Activated CD4-positive, alpha-beta T cell treated with anti-CD3 and anti-CD28 coated beads, Interleukin-2, amount 10 ng/mL, durations not matched to agents 7 days and 5 days (primary cell): ENCODE data around the gene EYS. TPM values are rescaled to one million over a fixed set of nuclear protein-coding genes. Genes with fewer than 3 reads are reported as not detected.
"Not testable (repeated sequence)": the region's sequence is repeated elsewhere in the genome, so short reads cannot be mapped to it uniquely, and the experiment has no call there.

Experiments used
- CTCF ChIA-PET: fragments of 350-600 bp; sonication (Branson Sonifier 250); formaldehyde crosslinking; loops from one replicate; lab custom pipeline; 2021; ENCODE audit warnings: antibody characterized with exemption; lab: Charles Lee
- POLR2A ChIA-PET: fragments of 350-600 bp; sonication (Branson Sonifier 250); formaldehyde crosslinking; loops from one replicate; lab custom pipeline; 2021; ENCODE audit warnings: antibody characterized with exemption; lab: Charles Lee
- DNase-seq: peaks from one replicate; pipeline ENCODE4 v3.0.0-alpha.2; 2020
- H3K27ac Mint-ChIP-seq: one replicate; pipeline ENCODE4 v1.8.0; 2021; ENCODE audit warnings: mild to moderate bottlenecking, moderate library complexity, mixed read lengths
- H3K27me3 Mint-ChIP-seq: one replicate; pipeline ENCODE4 v1.8.0; 2021; ENCODE audit warnings: mixed read lengths
- H3K36me3 Mint-ChIP-seq: one replicate; pipeline ENCODE4 v1.8.0; 2021; ENCODE audit warnings: low read depth, mixed read lengths
- H3K4me1 Mint-ChIP-seq: one replicate; pipeline ENCODE4 v1.8.0; 2021; ENCODE audit warnings: mixed read lengths
- H3K4me3 Mint-ChIP-seq: one replicate; pipeline ENCODE4 v1.8.0; 2021; ENCODE audit warnings: mild to moderate bottlenecking, moderate library complexity, mixed read lengths
- H3K9me3 Mint-ChIP-seq: one replicate; pipeline ENCODE4 v1.8.0; 2021; ENCODE audit warnings: mixed read lengths
- total RNA-seq, 2 experiments: library from RNA; stranded (reverse); gene quantifications; one replicate each; pipeline ENCODE4 v1.2.3, GENCODE V29; 2021

EYS gene
- total RNA-seq, 2 experiments from 2014 or later, result not detected

DNA sequence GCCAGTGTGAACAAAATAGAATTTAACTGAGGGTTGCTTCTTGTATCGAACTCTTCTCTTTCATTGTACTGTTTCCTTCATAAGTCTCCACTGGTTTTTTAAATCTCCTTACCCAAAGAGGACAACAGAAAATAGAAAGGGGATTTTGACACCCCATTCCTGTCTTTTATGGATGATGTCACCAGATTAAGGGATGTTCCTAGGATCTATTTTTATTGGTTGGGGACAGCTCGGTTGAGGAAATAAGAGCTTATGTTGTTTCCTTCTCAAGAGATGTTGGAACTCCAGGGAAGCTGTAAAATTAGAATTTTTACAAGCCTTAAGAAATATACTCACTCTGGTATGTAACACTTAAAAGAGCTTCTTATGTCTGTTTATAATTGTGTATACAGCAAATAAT lies 1900.0 kb downstream of the EYS start:
- POLR2A ChIA-PET, result no interaction called here
- no peak for DNase-seq
- Mint-ChIP-seq H3K27me3 (peaks cover 3% of the 10 kb centered on the region), H3K27ac (no peak overlapping the region), H3K4me1 (peaks cover 6% of the 10 kb centered on the region), H3K4me3 (no peak overlapping the region), H3K9me3 (no peaks in the 10 kb centered on the region), H3K36me3 (no peaks in the 10 kb centered on the region)
- CTCF ChIA-PET, result interaction anchor here (1.1 kb wide), 1 partner anchor 484 kb away, joined by 4 read pairs; no protein-coding TSS in a partner anchor

DNA sequence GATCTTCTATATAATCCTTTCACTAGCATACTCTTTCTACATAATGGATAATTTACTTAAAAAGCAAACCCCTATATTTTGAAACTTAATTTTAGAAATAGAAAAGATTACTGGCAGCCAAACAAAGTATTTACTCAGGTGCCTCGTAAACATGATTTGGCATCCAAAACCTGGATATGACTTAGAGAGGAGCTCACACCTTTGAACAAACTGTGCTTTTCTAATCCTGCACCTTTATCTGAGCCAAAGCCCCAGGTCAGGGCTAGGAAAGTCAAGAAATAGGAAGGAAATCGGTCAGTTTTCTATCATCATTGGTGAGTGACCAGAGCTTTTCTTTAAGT lies 1900.5 kb downstream of the EYS start:
- ChIA-PET POLR2A (no interaction called here), CTCF (interaction anchor here (1.1 kb wide), 1 partner anchor 483 kb away, joined by 4 read pairs; no protein-coding TSS in a partner anchor)
- peaks cover 6% of the 10 kb centered on the region for H3K4me1 Mint-ChIP-seq
- H3K9me3 Mint-ChIP-seq, result no peaks in the 10 kb centered on the region
- peaks cover 3% of the 10 kb centered on the region for H3K27me3 Mint-ChIP-seq
- H3K27ac Mint-ChIP-seq, result no peak overlapping the region
- H3K4me3 Mint-ChIP-seq, result no peak overlapping the region
- H3K36me3 Mint-ChIP-seq, result no peaks in the 10 kb centered on the region
- no peak for DNase-seq

DNA sequence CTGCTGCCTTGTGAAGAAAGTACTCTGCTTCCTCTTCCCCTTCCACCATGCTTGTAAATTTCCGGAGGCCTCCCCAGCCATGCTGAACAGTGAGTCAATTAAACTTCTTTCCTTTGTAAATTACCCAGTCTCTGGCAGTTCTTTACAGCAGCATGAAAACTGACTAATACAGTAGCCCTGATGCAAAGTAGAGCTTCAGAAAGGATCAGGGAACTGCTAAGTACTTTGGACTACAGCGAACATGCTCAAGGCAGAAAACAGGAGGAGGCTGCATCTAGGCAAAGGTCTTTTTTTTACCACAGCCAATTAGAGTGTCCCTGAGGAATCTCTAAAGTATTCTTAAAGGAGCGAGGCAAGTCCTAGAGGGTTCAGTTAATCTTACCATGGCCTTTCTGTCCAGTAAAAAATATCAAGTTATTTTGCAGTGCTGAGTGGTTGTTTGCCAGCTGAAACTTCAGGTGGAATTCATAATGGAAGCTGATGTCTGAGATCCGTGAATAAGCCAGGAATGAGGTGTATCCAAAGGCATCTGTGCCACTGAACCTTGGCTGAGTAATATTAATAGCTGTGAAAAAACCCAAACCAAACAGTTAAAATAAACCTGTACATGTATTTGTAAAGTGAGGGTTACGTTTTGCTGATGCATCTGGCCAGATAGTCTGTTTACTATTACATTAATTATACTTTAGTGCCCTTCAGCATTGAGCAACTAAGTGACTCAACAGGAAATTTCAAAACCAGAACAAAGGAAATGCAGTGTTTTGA lies 1901.0 kb downstream of the EYS start:
- H3K27me3 Mint-ChIP-seq, result peaks cover 3% of the 10 kb centered on the region
- H3K27ac Mint-ChIP-seq, result no peak overlapping the region
- no peaks in the 10 kb centered on the region for H3K36me3 Mint-ChIP-seq
- H3K4me1 Mint-ChIP-seq, result peaks cover 6% of the 10 kb centered on the region
- no peak for DNase-seq
- CTCF ChIA-PET, result interaction anchor here (1.1 kb wide), 1 partner anchor 483 kb away, joined by 4 read pairs; no protein-coding TSS in a partner anchor
- POLR2A ChIA-PET, result no interaction called here
- no peak overlapping the region for H3K4me3 Mint-ChIP-seq
- H3K9me3 Mint-ChIP-seq, result no peaks in the 10 kb centered on the region

DNA sequence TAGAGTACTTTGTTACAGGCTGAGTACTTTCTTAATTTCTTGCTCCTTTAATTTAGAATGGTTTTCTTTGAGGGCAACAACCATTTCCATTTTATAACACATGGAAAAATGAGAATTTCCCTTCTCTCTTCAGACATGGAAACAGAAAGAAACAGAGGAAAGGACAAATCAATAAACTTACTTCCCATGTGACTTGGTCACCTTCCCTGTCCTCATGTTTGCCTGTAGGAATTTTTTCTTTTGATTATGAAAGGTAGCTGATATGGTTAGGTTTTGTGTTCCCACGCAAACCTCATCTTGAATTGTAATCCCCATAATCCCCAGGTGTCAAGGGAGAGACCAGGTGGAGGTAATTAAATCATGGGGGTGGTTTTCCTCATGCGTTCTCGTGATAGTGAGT lies 1901.7 kb downstream of the EYS start:
- Mint-ChIP-seq H3K4me3 (no peak overlapping the region), H3K9me3 (no peaks in the 10 kb centered on the region), H3K27ac (no peak overlapping the region), H3K4me1 (peaks cover 6% of the 10 kb centered on the region), H3K27me3 (peaks cover 3% of the 10 kb centered on the region), H3K36me3 (no peaks in the 10 kb centered on the region)
- ChIA-PET POLR2A (no interaction called here), CTCF (no interaction called here)
- no peak for DNase-seq

DNA sequence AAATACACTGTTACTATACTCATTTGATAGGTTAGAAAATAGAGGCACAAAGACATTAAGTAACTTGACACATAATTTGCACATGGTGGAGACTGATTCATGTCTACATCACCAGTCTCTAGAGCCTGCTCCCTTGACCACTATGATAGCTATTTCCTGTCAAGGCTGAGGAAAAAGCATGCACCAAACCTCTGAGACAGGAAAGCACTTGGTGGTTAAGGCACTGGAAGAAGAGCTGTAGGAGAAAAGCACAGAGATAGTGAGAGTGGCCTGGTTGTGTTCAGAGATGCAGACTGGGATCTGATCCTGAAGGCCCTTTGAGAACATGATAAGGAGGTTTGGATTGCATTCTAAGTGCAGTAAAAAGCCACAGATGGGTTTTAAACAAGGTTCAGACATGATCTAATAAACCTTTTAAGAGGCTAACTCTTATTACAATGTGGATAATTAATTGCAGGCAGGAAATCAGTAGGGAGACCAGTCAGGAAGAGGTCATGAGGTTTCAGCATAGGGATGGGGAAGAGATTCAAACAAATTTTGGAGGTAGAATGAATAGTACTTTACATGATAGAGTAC lies 1902.6 kb downstream of the EYS start:
- ChIA-PET CTCF (no interaction called here), POLR2A (no interaction called here)

DNA sequence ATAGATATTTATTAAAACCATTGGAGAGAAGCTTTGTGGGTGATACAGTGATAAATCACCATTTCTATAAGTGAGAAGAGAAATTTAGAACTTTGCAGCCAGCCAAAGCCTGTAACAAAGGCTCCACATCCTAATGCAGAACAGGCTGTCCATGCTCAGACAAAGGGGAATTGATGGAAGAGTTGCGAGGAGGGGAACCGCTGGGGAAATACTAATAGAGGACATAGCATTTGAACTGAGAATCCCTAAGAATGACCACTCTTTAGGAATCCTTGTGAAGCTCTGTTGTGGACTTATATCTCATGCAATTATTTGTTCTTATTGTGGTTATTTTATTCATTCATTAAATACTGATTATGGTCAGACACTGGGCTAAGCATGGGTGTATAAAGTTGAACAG lies 1903.7 kb downstream of the EYS start:
- no peak overlapping the region for H3K4me3 Mint-ChIP-seq
- no peaks in the 10 kb centered on the region for H3K36me3 Mint-ChIP-seq
- no peak for DNase-seq
- CTCF ChIA-PET, result interaction anchor here (0.9 kb wide), 1 partner anchor 14 kb away, joined by 3 read pairs; no protein-coding TSS in a partner anchor
- no peak overlapping the region for H3K27ac Mint-ChIP-seq
- H3K4me1 Mint-ChIP-seq, result peaks cover 6% of the 10 kb centered on the region
- H3K27me3 Mint-ChIP-seq, result peaks cover 3% of the 10 kb centered on the region
- H3K9me3 Mint-ChIP-seq, result no peaks in the 10 kb centered on the region
- POLR2A ChIA-PET, result no interaction called here

More for the DNA sequence above, 1902.6 kb downstream of the EYS start:
- no peak overlapping the region for H3K4me3 Mint-ChIP-seq
- peaks cover 6% of the 10 kb centered on the region for H3K4me1 Mint-ChIP-seq
- no peak for DNase-seq
- peaks cover 3% of the 10 kb centered on the region for H3K27me3 Mint-ChIP-seq
- no peaks in the 10 kb centered on the region for H3K9me3 Mint-ChIP-seq
- H3K27ac Mint-ChIP-seq, result no peak overlapping the region
- no peaks in the 10 kb centered on the region for H3K36me3 Mint-ChIP-seq

DNA sequence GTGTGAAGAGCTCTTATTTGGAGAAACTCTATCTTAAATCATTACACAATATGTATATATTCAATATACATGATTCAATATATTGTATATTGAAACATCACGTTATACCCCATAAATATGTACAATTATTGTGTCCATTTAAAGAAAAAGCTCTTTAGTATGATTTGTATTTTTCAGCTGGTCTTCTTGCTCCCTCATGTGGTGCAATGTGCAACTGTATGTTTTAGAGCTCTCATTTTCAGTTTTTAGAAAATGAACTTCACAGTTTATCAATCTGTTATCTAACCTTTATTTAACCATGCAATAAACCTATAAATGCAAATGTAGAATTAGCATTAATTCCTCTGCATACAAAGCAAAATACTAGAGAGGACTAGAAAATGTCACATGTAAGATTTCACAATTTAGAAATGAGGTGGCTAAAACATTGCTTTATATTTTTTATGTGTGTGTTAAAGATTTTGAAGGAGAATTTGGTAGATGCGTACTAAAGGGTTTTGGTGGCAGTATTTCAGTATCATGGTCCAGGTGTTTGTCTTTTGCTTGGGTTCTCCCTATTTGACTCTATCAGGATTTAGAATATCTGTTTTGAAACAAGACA lies 1904.3 kb downstream of the EYS start:
- H3K4me1 Mint-ChIP-seq, result peaks cover 6% of the 10 kb centered on the region
- ChIA-PET CTCF (interaction anchor here (0.6 to 0.7 kb wide), 2 partner anchors 204 to 238 kb away, joined by 3 to 4 read pairs; no protein-coding TSS in a partner anchor), POLR2A (no interaction called here)
- no peaks in the 10 kb centered on the region for H3K9me3 Mint-ChIP-seq
- no peak overlapping the region for H3K27ac Mint-ChIP-seq
- no peak overlapping the region for H3K4me3 Mint-ChIP-seq
- H3K27me3 Mint-ChIP-seq, result no peaks in the 10 kb centered on the region
- DNase-seq, result no peak
- no peaks in the 10 kb centered on the region for H3K36me3 Mint-ChIP-seq

DNA sequence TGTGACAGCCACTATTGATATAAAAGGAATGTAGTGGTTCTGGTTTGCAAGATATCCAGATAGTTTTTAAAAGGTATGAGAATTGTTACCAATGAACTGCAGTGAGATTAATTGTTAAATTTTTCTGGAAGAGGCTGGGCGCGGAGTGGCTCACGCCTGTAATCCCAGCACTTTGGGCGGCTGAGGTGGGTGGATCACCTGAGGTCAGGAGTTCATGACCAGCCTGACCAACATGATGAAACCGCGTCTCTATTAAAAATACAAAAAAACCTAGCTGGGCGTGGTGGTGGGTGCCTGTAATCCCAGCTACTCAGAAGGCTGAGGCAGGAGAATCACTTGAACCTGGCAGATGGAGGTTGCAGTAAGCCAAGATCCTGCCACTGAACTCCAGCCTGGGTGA lies 1906.6 kb downstream of the EYS start:
- CTCF ChIA-PET, result interaction anchor here (0.6 kb wide), 1 partner anchor 449 kb away, joined by 3 read pairs; no protein-coding TSS in a partner anchor
- DNase-seq, H3K4me3 Mint-ChIP-seq, POLR2A ChIA-PET, H3K9me3 Mint-ChIP-seq, H3K27ac Mint-ChIP-seq, H3K27me3 Mint-ChIP-seq, H3K4me1 Mint-ChIP-seq, H3K36me3 Mint-ChIP-seq: not testable (repeated sequence)

DNA sequence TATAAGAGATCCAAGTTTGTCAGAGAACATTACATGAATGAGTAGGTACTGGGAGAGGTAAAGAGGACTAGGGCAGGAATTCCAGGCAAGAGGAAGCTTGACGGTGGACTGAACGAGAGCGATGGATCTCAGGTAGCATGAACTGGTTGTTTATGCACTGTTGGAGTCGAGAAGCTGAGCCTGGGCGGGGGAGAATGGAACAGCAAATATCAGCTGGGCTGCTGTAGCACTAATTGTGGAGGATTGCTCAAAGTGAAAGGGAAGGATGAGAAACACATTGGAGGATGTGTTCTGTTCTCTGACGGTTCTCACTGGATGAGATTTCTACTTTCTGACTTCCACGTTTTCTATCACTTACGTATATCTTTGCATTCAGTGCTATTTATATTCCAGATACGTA lies 1907.2 kb downstream of the EYS start:
- no peak overlapping the region for H3K27ac Mint-ChIP-seq
- ChIA-PET POLR2A (no interaction called here), CTCF (no interaction called here)
- H3K27me3 Mint-ChIP-seq, result peaks cover 5% of the 10 kb centered on the region
- H3K9me3 Mint-ChIP-seq, result no peaks in the 10 kb centered on the region
- DNase-seq, result no peak
- H3K4me3 Mint-ChIP-seq, result no peak overlapping the region
- H3K4me1 Mint-ChIP-seq, result no peaks in the 10 kb centered on the region
- no peaks in the 10 kb centered on the region for H3K36me3 Mint-ChIP-seq

DNA sequence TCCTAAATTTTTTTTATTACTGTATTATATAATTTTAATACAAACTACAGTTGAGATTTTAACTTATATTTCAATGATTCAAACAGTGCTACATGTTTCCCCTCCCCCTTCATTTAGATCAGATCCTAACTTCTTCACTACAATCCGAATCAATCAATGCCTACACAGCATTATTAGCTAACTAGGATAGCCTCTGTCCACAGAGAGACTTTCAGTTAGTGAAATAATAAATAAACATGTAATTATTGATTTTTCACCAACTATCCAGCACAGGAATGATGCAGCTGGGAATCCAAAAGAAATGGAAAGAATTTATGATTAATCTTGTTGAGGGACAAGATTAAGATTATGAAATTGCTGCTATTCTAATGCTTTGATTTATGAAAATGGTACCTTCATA lies 1907.7 kb downstream of the EYS start:
- H3K4me3 Mint-ChIP-seq, result no peak overlapping the region
- H3K9me3 Mint-ChIP-seq, result no peaks in the 10 kb centered on the region
- H3K27me3 Mint-ChIP-seq, result peaks cover 6% of the 10 kb centered on the region
- H3K4me1 Mint-ChIP-seq, result no peaks in the 10 kb centered on the region
- POLR2A ChIA-PET, result no interaction called here
- H3K27ac Mint-ChIP-seq, result no peak overlapping the region
- no peak for DNase-seq
- CTCF ChIA-PET, result no interaction called here
- no peaks in the 10 kb centered on the region for H3K36me3 Mint-ChIP-seq

DNA sequence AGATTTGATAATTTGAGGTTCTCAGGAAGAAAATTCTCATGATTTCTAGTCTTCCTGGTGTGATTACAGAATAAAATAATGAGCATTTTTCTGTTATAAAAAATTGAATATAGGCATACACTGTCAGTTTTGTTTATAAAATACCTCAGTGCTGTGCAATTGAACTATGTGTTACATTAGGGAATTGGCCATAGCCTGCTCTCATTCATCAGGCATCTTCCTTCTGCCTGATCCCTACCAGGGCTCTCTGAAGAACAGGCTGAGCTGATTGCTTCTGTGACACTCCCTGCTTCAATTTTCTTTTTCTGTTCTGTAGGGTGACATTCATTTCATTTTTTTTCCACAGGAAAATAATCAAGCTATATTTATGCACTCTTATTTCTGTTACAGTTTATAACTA lies 1908.6 kb downstream of the EYS start:
- CTCF ChIA-PET, result no interaction called here
- Mint-ChIP-seq H3K9me3 (no peaks in the 10 kb centered on the region), H3K27ac (no peak overlapping the region), H3K4me3 (no peak overlapping the region), H3K27me3 (peaks cover 6% of the 10 kb centered on the region), H3K36me3 (no peaks in the 10 kb centered on the region), H3K4me1 (no peaks in the 10 kb centered on the region)
- DNase-seq, result no peak
- POLR2A ChIA-PET, result no interaction called here

DNA sequence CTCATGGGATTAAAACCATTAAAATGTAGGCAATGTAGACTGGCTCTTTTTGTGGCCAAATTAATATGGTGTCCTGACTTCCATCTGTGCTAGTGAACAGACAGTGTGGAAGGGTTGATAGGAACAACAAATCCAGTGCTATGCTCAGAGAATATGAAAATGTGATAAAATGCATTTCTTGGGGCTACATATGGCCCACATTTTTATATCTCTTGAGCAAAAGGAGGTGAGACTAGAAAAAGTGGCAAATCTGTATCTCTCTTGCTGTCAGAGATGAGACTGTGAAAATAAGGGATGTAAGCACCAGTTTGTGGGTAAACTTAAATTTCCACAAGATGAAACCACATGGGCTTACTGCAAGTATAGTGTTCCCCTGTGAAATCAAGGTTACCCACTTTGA lies 1909.3 kb downstream of the EYS start:
- ChIA-PET CTCF (no interaction called here), POLR2A (no interaction called here)
- no peaks in the 10 kb centered on the region for H3K9me3 Mint-ChIP-seq

DNA sequence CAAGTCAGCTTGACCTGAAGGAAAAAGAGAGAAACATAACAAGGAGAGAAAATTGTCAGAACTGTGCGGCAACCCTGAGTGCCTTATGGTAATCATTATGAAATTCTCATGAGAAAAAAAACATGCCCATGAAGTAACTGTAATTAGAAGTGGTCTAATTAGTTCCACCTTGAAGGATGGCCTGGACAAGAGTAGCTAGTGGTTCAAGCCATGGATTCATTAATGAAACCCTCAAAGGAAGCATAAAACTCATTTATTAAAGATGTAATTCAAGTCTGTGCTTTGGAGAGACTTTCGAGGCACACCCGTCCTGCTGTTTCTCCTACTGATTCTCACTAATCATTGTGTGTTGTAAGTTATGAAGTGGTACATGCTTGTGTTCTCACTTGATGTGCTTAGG lies 1911.2 kb downstream of the EYS start:
- Mint-ChIP-seq H3K27me3 (peaks cover 6% of the 10 kb centered on the region), H3K36me3 (no peaks in the 10 kb centered on the region), H3K4me1 (no peaks in the 10 kb centered on the region), H3K9me3 (no peaks in the 10 kb centered on the region), H3K27ac (no peak overlapping the region), H3K4me3 (no peak overlapping the region)
- ChIA-PET POLR2A (no interaction called here), CTCF (no interaction called here)
- no peak for DNase-seq

More for the DNA sequence above, 1909.3 kb downstream of the EYS start:
- DNase-seq, result no peak
- H3K4me1 Mint-ChIP-seq, result no peaks in the 10 kb centered on the region
- H3K27ac Mint-ChIP-seq, result no peak overlapping the region
- no peak overlapping the region for H3K4me3 Mint-ChIP-seq
- H3K36me3 Mint-ChIP-seq, result no peaks in the 10 kb centered on the region
- H3K27me3 Mint-ChIP-seq, result peaks cover 6% of the 10 kb centered on the region
